ENCODE results near the gene ASAP3.

Gene ASAP3

DNA sequence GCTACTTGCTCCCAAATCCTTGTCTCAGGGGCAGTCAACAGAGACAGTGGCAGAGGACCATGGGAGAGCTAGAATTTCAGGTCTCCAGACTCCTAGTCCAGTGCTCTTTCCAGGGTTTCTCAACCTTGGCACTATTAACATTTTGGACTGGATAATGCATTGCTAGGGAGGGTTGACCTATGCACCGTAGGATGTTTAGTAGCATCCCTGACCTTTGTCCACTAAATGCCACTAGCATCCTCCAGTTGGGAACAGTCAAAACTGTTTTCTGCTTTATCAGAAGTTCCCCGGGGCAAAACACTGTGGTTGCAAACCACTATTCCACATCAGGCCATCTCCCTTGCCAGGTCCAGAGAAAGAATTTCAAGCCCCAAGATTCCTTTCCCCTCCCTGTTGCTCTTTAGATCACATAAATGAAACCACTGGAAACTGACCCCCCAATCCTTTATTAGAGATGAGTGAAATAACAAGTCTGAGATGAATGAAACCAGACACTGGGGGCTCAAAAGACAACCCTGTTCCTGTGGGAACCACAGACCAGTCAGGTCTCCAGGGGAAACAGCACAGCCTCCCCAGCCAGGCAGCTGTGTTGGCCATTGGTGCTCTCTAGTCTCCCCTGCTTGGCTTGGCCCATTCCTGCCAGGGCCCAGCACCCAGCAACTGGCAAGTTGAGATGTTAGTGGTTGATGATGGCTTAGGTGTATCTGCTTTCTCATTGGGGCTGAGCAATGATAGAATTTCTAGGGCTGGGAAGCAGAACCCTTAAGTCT, 55.7 kb downstream of the ASAP3 start:
- no peak overlapping the region for H3K27ac Mint-ChIP-seq
- peak overlapping the region in 1 of 3 experiments; percentile 55 for H3K4me3 Mint-ChIP-seq
- peaks cover 8% of the 10 kb centered on the region for H3K4me1 Mint-ChIP-seq
- peaks cover 53% of the 10 kb centered on the region for H3K36me3 Mint-ChIP-seq (ENCODE audit: low read depth)
- H3K27me3 Mint-ChIP-seq (ENCODE audit: low read depth), result peaks cover 7% of the 10 kb centered on the region
- no peak for TF ChIP-seq CTCF (IDR thresholded peaks at IDR 0.05; ENCODE audit: unreplicated experiment in 3 of 3)
- H3K9me3 Mint-ChIP-seq, result no peaks in the 10 kb centered on the region

DNA sequence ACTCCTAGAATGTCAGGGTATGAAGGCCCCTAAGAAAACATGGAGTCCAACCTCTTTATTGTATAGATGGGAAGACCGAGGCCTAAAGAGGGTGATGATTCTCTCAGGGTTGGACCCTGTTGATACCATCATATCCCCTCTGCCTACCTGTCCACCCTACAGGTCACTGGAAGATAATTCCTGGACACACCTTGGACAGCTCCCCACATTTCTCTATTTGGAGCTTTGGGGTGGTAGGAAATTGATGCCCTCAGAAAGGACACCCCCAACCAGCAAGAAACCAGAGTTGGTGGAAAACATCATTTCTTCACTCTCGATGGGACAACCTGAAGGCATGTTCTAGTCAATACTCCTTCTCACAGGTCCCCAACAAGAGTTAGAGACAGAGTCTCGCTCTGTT, 56.4 kb downstream of the ASAP3 start:
- TF ChIP-seq CTCF (IDR thresholded peaks at IDR 0.05; ENCODE audit: unreplicated experiment in 3 of 3), result no peak
- H3K27ac Mint-ChIP-seq, result no peak overlapping the region
- peaks cover 48% of the 10 kb centered on the region for H3K36me3 Mint-ChIP-seq (ENCODE audit: low read depth)
- no peaks in the 10 kb centered on the region for H3K9me3 Mint-ChIP-seq
- peaks cover 16% of the 10 kb centered on the region for H3K4me1 Mint-ChIP-seq
- peaks cover 7% of the 10 kb centered on the region for H3K27me3 Mint-ChIP-seq (ENCODE audit: low read depth)
- H3K4me3 Mint-ChIP-seq, result no peak overlapping the region

DNA sequence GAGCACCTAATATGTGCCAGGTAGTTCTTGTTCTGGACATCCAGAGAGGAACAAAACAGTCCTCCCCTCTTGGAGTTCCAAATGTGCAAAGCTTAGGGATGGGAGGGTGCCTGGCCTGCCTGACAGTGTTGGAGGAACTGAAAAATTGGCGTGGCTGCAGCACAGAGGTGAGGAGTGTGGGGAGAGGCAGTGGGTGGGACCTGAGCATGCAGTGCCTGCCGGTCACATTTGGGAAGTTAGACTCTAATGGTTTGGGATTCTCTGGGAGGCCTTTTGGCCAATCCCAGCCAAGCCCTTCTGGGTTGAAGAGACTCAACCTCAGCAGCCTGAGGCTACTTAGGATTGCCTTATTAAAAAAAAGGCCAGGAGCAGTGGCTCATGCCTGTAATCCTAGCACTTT, 57.2 kb downstream of the ASAP3 start:
- TF ChIP-seq CTCF (IDR thresholded peaks at IDR 0.05; ENCODE audit: unreplicated experiment in 3 of 3), result no peak
- peak overlapping the region in 1 of 3 experiments; percentile 31 for H3K4me3 Mint-ChIP-seq
- H3K27me3 Mint-ChIP-seq (ENCODE audit: low read depth), result peaks cover 7% of the 10 kb centered on the region
- H3K9me3 Mint-ChIP-seq, result no peaks in the 10 kb centered on the region
- peaks cover 42% of the 10 kb centered on the region for H3K36me3 Mint-ChIP-seq (ENCODE audit: low read depth)
- no peak overlapping the region for H3K27ac Mint-ChIP-seq
- H3K4me1 Mint-ChIP-seq, result peaks cover 23% of the 10 kb centered on the region

- Mint-ChIP-seq H3K36me3 (ENCODE audit: low read depth) (peaks cover 35% of the 10 kb centered on the region), H3K9me3 (no peaks in the 10 kb centered on the region), H3K27ac (peak overlapping the region; percentile 66 to 94 (median 76)), H3K4me3 (peak overlapping the region; percentile 82 to 87 (median 85)), H3K27me3 (ENCODE audit: low read depth) (peaks cover 7% of the 10 kb centered on the region), H3K4me1 (peaks cover 32% of the 10 kb centered on the region)
- TF ChIP-seq CTCF (IDR thresholded peaks at IDR 0.05; ENCODE audit: unreplicated experiment in 3 of 3), result no peak
These were observed 58.8 kb downstream of the ASAP3 start for GRCh38 chr1:23425193-23425494.

GRCh38 chr1:23424293-23425192, 59.4 kb downstream of the ASAP3 start, which contains the start of gene TCEA3:
TSS of gene TCEA3 (minus strand) at chr1:23424748. CDS start at chr1:23424633, 115 bp downstream.
- peaks cover 7% of the 10 kb centered on the region for H3K27me3 Mint-ChIP-seq (ENCODE audit: low read depth)
- peak within 1 kb of the TSS; percentile 82 to 89 (median 85) for H3K4me3 Mint-ChIP-seq
- TF ChIP-seq CTCF (IDR thresholded peaks at IDR 0.05; ENCODE audit: unreplicated experiment in 3 of 3), result no peak
- peaks cover 31% of the 10 kb centered on the region for H3K36me3 Mint-ChIP-seq (ENCODE audit: low read depth)
- H3K4me1 Mint-ChIP-seq, result peaks cover 37% of the 10 kb centered on the region
- H3K27ac Mint-ChIP-seq, result peak within 1 kb of the TSS; percentile 92 to 95 (median 94)
- no peaks in the 10 kb centered on the region for H3K9me3 Mint-ChIP-seq

Data from nephron (organoid).